ENCODE measurements around the gene GCGR. TPM values are rescaled to one million over a fixed set of nuclear protein-coding genes. Genes with fewer than 3 reads are reported as not detected.

Gene GCGR
- total and polyA plus RNA-seq, 2 of the 13 experiments (the other 11 are each of a cell fraction or from before 2014, with no cell fraction given): 0.04 to 0.13 TPM

- TF ChIP-seq BCLAF1 (IDR thresholded peaks at IDR 0.05) (no peak), THAP9 (CRISPR knock-in tag; IDR thresholded peaks at IDR 0.05; ENCODE audit: borderline replicate concordance) (peak; percentile 41), FOXA1 (IDR thresholded peaks at IDR 0.05) (no peak), FOXA1 (CRISPR knock-in tag; IDR thresholded peaks at IDR 0.05) (peak; percentile 90), ADNP (CRISPR knock-in tag; IDR thresholded peaks at IDR 0.05) (no peak), SAP130 (CRISPR knock-in tag; IDR thresholded peaks at IDR 0.05; ENCODE audit: low read depth) (peak; percentile 34; the same call in 1 of the 2 replicates), U2AF1 (optimal IDR thresholded peaks at IDR 0.05; ENCODE audit: low read depth, low read length) (no peak), SRSF1 (optimal IDR thresholded peaks at IDR 0.05; ENCODE audit: low read depth, low read length) (no peak), BHLHE40 (IDR thresholded peaks at IDR 0.05; ENCODE audit: low read length) (0 out of 2 replicates have a peak, but pooled peaks have one; percentile 8), CBX2 (IDR thresholded peaks at IDR 0.05; ENCODE audit: low read depth, low read length) (no peak), CBX2 (CRISPR knock-in tag; IDR thresholded peaks at IDR 0.05; ENCODE audit: low read depth) (no peak), JUN (CRISPR knock-in tag; IDR thresholded peaks at IDR 0.05) (no peak), ZNF782 (CRISPR knock-in tag; IDR thresholded peaks at IDR 0.05; ENCODE audit: borderline replicate concordance) (no peak), MIER2 (CRISPR knock-in tag; IDR thresholded peaks at IDR 0.05) (no peak), PAWR (CRISPR knock-in tag; IDR thresholded peaks at IDR 0.05; ENCODE audit: borderline replicate concordance) (no peak), CREB3 (CRISPR knock-in tag; IDR thresholded peaks at IDR 0.05) (no peak), ZNF280B (CRISPR knock-in tag; IDR thresholded peaks at IDR 0.05; ENCODE audit: borderline replicate concordance) (no peak), EHMT2 (IDR thresholded peaks at IDR 0.05; ENCODE audit: borderline replicate concordance, low read depth, low read length) (no peak), ZEB1 (IDR thresholded peaks at IDR 0.05; ENCODE audit: insufficient replicate concordance, low read depth) (no peak), ZNF556 (CRISPR knock-in tag; IDR thresholded peaks at IDR 0.05; ENCODE audit: borderline replicate concordance) (no peak), ZNF17 (CRISPR knock-in tag; IDR thresholded peaks at IDR 0.05) (no peak)
Observed at GRCh38 chr17:81840826-81841778, 37.2 kb downstream of the GCGR start (continued).

Data from HepG2 (cell line).